ENCODE data around the gene KDM5B.
"Not testable (repeated sequence)": the region's sequence is repeated elsewhere in the genome, so short reads cannot be mapped to it uniquely, and the experiment has no call there.

KDM5B gene

DNA sequence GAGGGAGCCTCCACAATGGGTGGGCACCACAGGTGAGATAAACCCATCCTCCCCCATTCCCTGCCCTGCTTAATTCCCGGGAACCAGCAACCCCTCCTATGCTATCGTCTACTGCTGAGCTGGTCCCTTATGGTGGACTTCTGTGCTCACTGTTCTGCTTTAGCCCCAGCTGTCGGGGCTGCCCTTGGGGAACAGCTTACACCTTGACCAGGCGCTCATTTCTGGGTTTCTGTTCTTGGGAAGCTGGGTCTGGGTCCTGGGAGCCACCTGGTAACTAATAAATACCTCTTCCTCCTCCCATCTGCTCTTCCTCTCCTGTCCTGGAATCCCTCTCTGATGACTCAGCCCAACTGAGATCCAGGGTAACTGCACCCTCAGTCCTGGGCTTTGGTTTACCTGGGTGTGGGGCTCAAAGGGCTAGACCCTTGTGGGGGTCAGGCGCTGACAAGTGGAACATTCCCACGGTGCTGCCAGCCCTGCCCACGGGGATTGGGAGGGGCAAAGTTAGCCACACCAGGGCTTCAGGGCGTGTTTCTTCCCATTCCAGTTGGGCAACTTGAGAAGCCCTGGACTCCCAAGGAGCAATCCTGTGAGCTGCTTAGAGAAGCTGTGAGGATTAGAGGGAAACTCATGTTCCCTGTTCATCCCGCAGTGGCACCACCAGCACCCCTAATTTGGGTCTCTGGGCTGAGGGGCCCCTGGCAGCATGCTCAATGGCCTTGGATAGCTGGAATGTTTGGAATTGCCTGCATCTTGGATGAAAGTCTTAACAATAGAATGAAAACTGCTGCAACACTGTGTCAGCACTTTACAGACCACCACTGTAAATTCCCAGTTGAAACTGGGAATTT, 4.2 kb upstream of the KDM5B start:
- DNase-seq: no peak

GRCh38 chr1:202811296-202812175, 3.3 kb upstream of the KDM5B start:
- DNase-seq: peak; percentile 24

- peak; percentile 79 for DNase-seq
Observed at GRCh38 chr1:202810615-202811295, 2.5 kb upstream of the KDM5B start, which contains the start of gene PCAT6. Gene PCAT6 (plus strand): TSS chr1:202810954.

- no peak for DNase-seq
Observed at GRCh38 chr1:202810193-202810614, 2.0 kb upstream of the KDM5B start.

DNA sequence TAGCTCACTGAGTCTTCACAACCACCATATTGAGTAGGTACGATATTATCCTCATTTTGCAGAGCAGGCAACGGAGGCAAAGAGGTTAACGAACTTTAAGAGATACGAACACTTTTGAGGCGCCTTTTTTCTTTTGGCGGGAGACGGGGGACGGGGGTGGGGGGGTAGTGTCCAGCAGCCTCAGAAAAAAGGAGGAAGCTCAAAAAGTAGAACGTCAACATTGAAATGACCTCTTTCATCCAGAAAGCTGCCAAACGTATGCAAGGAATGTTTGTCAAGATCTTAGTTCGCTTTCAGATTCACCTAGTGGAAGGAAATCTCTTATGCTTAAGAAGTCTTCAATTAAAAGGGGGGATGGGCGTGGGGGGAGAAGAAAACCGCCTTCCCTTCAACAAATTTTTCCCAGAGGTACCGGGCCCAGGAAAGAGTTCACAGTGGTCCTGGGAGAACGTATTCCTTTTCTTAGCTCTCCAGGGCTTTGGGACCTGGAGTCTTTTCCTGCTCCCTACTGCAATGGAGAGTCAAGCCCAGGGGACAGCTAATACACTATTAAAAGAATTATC, 1.5 kb upstream of the KDM5B start:
- DNase-seq: no peak

DNA sequence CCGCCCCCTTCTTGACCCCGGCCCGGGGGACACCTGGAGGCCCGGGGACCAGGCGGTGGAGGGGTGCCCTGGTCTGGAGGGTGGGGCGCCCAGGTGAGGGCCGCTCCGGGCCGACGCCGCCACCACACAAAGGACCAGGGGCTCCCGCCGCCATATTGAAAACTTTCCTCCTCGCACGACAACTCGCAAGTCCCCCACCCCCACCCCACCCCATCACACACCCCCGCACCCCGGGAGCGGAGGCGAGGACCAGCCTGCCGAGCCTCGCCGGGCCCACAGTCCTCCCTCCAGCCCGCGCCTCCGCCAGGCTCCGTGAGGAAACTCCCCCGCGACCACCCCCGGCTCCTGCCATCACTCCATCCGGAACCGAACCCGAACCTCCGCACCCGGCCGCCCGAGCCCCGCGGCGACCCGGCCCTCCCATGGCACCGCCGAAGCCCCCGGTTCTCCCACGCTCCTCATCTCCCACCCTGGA, 733 bp downstream of the KDM5B start:
- DNase-seq: peak; percentile 14

GRCh38 chr1:202806845-202807450, 1.3 kb downstream of the KDM5B start:
- DNase-seq: peak; percentile 5

DNA sequence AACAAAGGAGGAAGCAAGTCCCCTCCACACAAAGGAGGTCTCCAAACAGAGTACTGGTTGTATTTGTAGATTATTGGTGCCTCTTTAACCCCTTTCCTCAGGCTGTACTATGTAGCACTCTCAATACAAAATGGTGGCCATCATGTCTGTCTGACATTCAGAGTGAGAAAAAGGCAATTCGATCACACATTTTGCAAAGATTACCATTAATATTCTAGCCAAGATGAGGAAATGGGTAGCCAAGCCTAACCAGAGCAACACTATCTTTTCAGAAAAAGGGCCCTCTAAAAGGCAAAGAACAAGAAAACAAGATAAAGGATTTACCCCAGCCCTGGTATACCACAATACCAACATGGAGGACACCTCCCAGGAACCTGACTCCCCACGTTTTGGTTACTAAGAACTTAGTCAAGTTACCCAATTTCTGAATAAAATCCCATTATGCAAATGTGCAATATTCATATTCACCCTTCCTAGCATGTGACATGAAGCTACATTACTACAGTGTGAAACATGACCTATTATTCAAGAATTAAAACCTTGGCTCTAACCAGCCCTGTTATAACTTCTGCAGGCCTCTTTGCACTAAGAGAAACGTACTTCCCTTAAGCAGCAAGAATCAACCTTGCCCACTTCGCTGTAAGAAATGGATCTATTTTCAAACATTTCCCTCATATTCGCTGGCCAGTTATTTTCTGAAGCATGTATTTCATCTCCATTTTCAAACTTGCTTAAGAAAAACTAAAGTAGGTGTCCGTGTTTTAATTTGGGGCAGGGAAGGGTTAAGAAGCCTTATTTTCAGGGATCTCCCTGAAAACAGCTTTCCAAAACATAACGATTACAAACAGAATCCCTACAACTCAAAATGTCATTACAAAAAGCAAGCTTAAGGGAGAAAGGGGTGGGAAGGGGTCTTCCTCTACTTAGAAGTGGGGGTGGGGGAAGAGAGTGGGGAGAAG, 2.1 kb downstream of the KDM5B start:
- no peak for DNase-seq

GRCh38 chr1:202804126-202804525, 4.1 kb downstream of the KDM5B start:
- DNase-seq: no peak

- DNase-seq: no peak
Observed at GRCh38 chr1:202802998-202803932, 5.0 kb downstream of the KDM5B start.

DNA sequence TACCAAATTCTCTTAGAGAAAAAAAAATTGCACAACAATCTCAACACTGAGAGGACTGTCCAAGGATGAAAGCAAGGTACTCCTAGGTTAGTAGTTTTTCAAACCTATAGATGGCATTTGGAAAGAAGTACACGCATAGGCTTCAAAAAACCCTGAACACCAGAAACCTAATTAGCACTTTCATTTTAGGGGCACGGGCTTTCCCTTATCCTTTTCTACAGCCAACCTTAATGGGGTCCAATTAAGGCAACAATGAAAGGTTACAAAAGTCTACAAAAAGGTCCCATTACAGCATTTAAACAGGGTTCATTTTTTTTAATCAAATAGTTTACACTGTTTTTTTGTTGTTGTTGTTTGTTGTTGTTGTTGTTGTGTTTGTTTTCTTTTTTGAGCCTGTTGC, 6.2 kb downstream of the KDM5B start:
- DNase-seq: no peak

GRCh38 chr1:202801175-202801574, 7.0 kb downstream of the KDM5B start:
- DNase-seq: no peak

DNA sequence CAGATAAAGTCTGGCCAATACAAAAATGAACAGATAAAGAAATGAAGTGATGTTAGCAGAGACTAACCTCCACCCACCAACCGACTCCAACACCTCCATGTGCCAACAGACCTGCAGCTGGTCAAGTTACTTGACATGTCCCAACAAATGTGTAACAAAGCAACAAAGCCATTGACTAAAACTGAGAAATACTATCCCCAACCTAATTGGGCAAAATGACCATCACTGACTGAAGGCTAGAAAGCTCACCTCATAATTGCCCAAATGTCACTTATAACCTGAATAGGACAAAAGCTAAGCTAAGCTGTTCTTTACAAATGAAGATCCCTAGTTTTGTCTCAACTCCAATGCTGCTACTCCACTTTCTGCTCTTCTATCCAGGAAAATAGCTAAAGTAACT, 7.5 kb downstream of the KDM5B start:
- DNase-seq: no peak

DNA sequence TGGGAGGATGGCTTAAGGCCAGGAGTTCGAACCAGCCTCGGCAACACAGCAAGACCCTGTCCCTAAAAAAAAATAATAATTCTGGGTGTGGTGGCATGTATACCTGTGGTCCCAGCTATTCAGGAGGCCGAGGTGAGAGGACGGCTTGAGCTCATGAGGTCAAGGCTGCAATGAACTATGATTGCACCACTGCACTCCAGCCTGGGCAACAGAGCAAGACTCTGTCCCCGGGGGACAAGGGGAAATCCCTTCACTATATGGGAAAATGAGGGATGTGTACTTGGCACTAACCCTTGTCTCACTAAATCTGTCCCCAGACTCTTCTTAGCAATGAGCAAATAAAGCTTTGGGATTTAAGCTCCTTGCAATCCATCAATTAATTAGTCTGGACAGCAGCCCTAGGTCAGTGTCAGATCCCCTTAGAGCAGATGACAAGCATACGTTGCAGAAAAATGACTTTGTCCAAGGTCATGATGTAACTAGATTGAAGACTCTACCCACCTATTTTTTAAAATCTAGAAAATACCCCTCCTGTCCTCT, 9.4 kb downstream of the KDM5B start:
- no peak for DNase-seq

DNA sequence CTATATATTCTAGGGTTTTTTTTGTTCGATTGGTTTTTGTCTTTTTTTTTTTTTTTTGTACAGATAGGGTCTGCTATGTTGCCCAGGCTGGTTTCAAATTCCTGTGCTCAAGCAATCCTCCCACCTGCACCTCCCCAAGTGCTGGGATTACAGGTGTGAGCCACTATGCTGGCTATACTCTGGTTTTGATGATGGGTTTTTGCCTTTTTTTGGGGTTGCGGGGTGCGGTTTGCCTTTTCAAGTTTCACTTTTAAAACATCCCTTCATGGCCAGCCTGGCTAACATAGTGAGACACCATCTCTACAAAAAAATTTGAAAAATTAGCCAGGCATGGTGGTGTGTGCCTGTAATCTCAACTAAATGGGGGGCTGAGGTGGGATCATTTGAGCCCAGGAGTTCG, 10.0 kb downstream of the KDM5B start:
- no peak for DNase-seq

DNA sequence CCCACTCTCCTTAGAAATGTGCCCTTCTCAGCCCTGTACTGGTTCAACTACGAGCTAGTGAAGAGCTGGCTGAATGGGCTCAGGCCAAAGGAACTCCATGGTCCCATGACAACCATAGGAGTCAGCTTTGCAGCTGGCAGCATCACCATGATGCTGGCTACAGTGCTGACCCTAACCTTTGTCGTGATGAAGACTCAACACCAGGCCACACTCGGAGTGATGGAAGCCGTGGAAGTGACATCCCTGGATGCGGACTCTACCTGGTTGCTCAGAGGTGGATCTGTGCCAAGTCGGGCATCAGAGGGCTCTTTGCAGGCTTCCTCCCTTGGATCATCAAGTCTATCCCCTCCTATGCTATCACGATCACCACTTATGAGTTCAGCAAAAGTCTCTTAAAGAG, 11.6 kb downstream of the KDM5B start:
- DNase-seq: no peak

DNA sequence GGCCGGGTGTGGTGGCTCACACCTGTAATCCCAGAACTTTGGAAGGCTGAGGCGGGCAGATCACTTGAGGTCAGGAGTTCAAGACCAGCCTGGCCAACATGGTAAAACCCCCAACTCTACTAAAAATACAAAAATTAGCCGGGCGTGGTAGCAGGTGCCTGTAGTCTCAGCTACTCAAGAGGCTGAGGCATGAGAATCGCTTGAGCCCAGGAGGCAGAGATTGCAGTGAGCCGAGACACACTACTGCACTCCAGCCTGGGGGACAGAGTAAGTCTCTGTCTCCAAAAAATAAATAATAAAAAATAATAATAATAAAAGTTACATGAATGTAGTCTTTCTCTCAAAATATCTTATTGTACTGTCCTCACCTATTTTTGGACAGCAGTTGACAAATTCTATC, 13.3 kb downstream of the KDM5B start:
- DNase-seq: not testable (repeated sequence)

DNA sequence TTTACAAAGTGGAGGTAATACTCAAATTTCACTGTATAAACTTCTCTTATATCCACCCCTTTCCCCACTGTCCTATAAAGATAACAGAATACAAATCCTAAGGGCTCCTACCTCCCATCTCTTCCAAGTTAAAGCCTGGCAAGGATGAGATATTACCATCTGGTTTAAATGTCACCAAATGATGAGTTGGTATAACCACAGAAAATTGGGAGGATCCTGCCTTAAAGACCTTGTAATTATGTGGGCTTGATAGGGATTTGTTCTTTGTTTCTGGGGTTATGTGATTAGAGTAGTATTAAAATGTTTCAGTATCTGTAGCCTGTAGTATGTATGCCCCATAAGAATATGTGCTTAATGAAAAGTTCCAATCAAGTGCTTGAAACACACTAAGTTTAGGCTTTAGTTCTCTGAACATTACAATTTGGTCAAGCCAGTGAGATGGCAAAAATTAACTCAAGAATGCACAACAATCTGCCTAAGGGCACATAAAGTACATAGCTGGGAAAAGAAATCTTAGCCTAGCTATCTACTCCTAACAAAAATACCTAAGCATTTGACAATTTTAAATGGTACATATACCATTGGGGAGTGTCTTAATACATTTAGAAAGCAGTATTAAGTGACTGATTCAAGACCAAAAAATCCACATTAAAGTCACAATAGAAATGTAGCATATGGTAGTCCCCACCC, 14.0 kb downstream of the KDM5B start:
- no peak for DNase-seq

All from activated effector memory CD4-positive, alpha-beta T cell treated with Interleukin-2 at 50 U/mL for 16 hours (primary cell).